H9 (cell line): ENCODE measurements around the gene JAGN1. TPM values are rescaled to one million over a fixed set of nuclear protein-coding genes. Genes with fewer than 3 reads are reported as not detected.

Source experiments
- DNase-seq: peaks from one replicate; pipeline ENCODE4 v3.0.0-alpha.2; 2017
- H2AFZ ChIP-seq: one replicate; pipeline ENCODE4 v1.6.1; 2013; ENCODE audit warnings: mild to moderate bottlenecking, low read length, control low read depth, moderate library complexity
- H2AK5ac ChIP-seq: 2 replicates; pipeline ENCODE4 v1.6.1; 2013; ENCODE audit warnings: low read length, control low read depth, mixed read lengths; ENCODE audit not compliant: insufficient read length
- H2BK120ac ChIP-seq: one replicate; pipeline ENCODE4 v1.6.1; 2013; ENCODE audit warnings: low read depth, mild to moderate bottlenecking, low read length, control low read depth, inconsistent platforms; ENCODE audit not compliant: poor library complexity, severe bottlenecking
- H2BK12ac ChIP-seq: 2 replicates; pipeline ENCODE4 v1.6.1; 2013; ENCODE audit warnings: low read length, control low read depth, mixed read lengths, low read depth; ENCODE audit not compliant: insufficient read length
- H2BK15ac ChIP-seq: 2 replicates; pipeline ENCODE4 v1.6.1; 2013; ENCODE audit warnings: low read depth, low read length, control low read depth
- H2BK20ac ChIP-seq: one replicate; pipeline ENCODE4 v1.6.1; 2013; ENCODE audit warnings: low read depth, mild to moderate bottlenecking, low read length, control low read depth, inconsistent platforms; ENCODE audit not compliant: poor library complexity, severe bottlenecking
- H2BK5ac ChIP-seq: 2 replicates; pipeline ENCODE4 v1.6.1; 2013; ENCODE audit warnings: low read length, control low read depth, mixed read lengths; ENCODE audit not compliant: insufficient read length
- H3K14ac ChIP-seq: 2 replicates; pipeline ENCODE4 v1.6.1; 2013; ENCODE audit warnings: low read length, control low read depth; ENCODE audit not compliant: insufficient read depth
- H3K18ac ChIP-seq: 2 replicates; pipeline ENCODE4 v1.6.1; 2013; ENCODE audit warnings: low read depth, mild to moderate bottlenecking, mixed read lengths, low read length, control low read depth; ENCODE audit not compliant: insufficient read length
- H3K23ac ChIP-seq: 2 replicates; pipeline ENCODE4 v1.6.1; 2013; ENCODE audit warnings: low read length, control low read depth, mixed read lengths, low read depth; ENCODE audit not compliant: insufficient read length
- H3K23me2 ChIP-seq: 2 replicates; pipeline ENCODE4 v1.6.1; 2013; ENCODE audit warnings: low read depth, mild to moderate bottlenecking, mixed read lengths, low read length, control low read depth; ENCODE audit not compliant: insufficient read length, poor library complexity, severe bottlenecking
- H3K27ac ChIP-seq: 2 replicates; pipeline ENCODE4 v1.5.1; 2013; ENCODE audit warnings: low read length, control low read depth, mixed read lengths, low read depth; ENCODE audit not compliant: insufficient read length
- H3K27me3 ChIP-seq: 2 replicates; pipeline ENCODE4 v1.6.1; 2013; ENCODE audit warnings: low read length, control low read depth, inconsistent platforms; ENCODE audit not compliant: insufficient read depth
- H3K4ac ChIP-seq: 2 replicates; pipeline ENCODE4 v1.6.1; 2013; ENCODE audit warnings: low read depth, mild to moderate bottlenecking, control low read depth, inconsistent platforms, low read length, moderate library complexity
- H3K4me1 ChIP-seq: 2 replicates; pipeline ENCODE4 v1.6.1; 2013; ENCODE audit warnings: low read length, control low read depth, inconsistent platforms; ENCODE audit not compliant: insufficient read depth
- H3K4me2 ChIP-seq: 2 replicates; pipeline ENCODE4 v1.6.1; 2013; ENCODE audit warnings: low read length, control low read depth, mixed read lengths; ENCODE audit not compliant: insufficient read length, insufficient read depth
- H3K56ac ChIP-seq: 2 replicates; pipeline ENCODE4 v1.6.1; 2013; ENCODE audit warnings: low read depth, mild to moderate bottlenecking, mixed read lengths, low read length, control low read depth; ENCODE audit not compliant: insufficient read length
- H3K79me1 ChIP-seq: 2 replicates; pipeline ENCODE4 v1.6.1; 2013; ENCODE audit warnings: low read depth, mild to moderate bottlenecking, moderate library complexity, low read length, control low read depth, inconsistent platforms; ENCODE audit not compliant: insufficient read depth, poor library complexity, severe bottlenecking
- H3K79me2 ChIP-seq: 2 replicates; pipeline ENCODE4 v1.6.1; 2013; ENCODE audit warnings: low read length, control low read depth, inconsistent platforms; ENCODE audit not compliant: insufficient read depth
- H3K9ac ChIP-seq: 2 replicates; pipeline ENCODE4 v1.6.1; 2013; ENCODE audit warnings: low read length, control low read depth, mixed read lengths; ENCODE audit not compliant: insufficient read length; ENCODE audit errors: extremely low read depth
- H3K9me3 ChIP-seq: one replicate; pipeline ENCODE4 v1.6.1; 2013; ENCODE audit warnings: low read depth, low read length, inconsistent platforms; ENCODE audit not compliant: control insufficient read depth
- H3T11ph ChIP-seq: one replicate; pipeline ENCODE4 v1.6.1; 2013; ENCODE audit warnings: mild to moderate bottlenecking, low read length, control low read depth, inconsistent platforms
- H4K20me1 ChIP-seq: one replicate; pipeline ENCODE4 v1.6.1; 2013; ENCODE audit not compliant: control insufficient read depth, insufficient read length, insufficient read depth
- H4K5ac ChIP-seq: 2 replicates; pipeline ENCODE4 v1.6.1; 2013; ENCODE audit warnings: low read depth, mild to moderate bottlenecking, mixed read lengths, low read length, control low read depth; ENCODE audit not compliant: insufficient read length
- H4K8ac ChIP-seq: replicated peaks from 2 replicates; pipeline ENCODE4 v1.6.1; 2013; ENCODE audit warnings: low read length, control low read depth, mixed read lengths, low read depth; ENCODE audit not compliant: insufficient read length
- H4K91ac ChIP-seq: 2 replicates; pipeline ENCODE4 v1.6.1; 2013; ENCODE audit warnings: low read depth, mild to moderate bottlenecking, moderate library complexity, mixed read lengths, low read length, control low read depth; ENCODE audit not compliant: insufficient read length
- H3K27ac Mint-ChIP-seq, 3 experiments: 2 replicates in 2 of 3; 3 replicates in 1 of 3; pipeline ENCODE4 v1.8.0; 2020 to 2021; ENCODE audit warnings: mixed read lengths in 3 of 3, mild to moderate bottlenecking in 1 of 3, moderate library complexity in 1 of 3
- H3K27me3 Mint-ChIP-seq: 2 replicates; pipeline ENCODE4 v1.8.0; 2021; ENCODE audit warnings: low read depth, mild to moderate bottlenecking, moderate library complexity, mixed read lengths
- H3K36me3 Mint-ChIP-seq, 3 experiments: 2 replicates in 2 of 3; 3 replicates in 1 of 3; pipeline ENCODE4 v1.8.0; 2020 to 2021; ENCODE audit warnings: low read depth in 3 of 3, mixed read lengths in 3 of 3; ENCODE audit not compliant: insufficient read depth in 1 of 3
- H3K4me1 Mint-ChIP-seq, 2 experiments: 2 replicates each; pipeline ENCODE4 v1.8.0; 2020; ENCODE audit warnings: mixed read lengths in 2 of 2
- H3K4me3 Mint-ChIP-seq, 2 experiments: 2 replicates in 1 of 2; 3 replicates in 1 of 2; pipeline ENCODE4 v1.8.0; 2020 to 2021; ENCODE audit warnings: mild to moderate bottlenecking in 2 of 2, mixed read lengths in 2 of 2, moderate library complexity in 1 of 2
- H3K9me3 Mint-ChIP-seq, 2 experiments: 2 replicates in 1 of 2; 3 replicates in 1 of 2; pipeline ENCODE4 v1.8.0; 2020; ENCODE audit warnings: mild to moderate bottlenecking in 2 of 2, mixed read lengths in 2 of 2, moderate library complexity in 1 of 2
- CTCF ChIP-seq: fragments of 200-600 bp; sonication (generic); conservative IDR thresholded peaks from 3 replicates; pipeline ENCODE4 v1.8.0; 2021; ENCODE audit warnings: antibody characterized with exemption, mild to moderate bottlenecking
- WGBS: extraction: QIAGEN DNeasy Blood & Tissue Kit; methylation state at CpG from one replicate; pipeline ENCODE4 v1.1.7; 2013; ENCODE audit warnings: missing lambda C conversion rate, low lambda C conversion rate, mixed read lengths; ENCODE audit not compliant: insufficient read length; ENCODE audit errors: extremely low coverage; 5-methylcytosine and 5-hydroxymethylcytosine counted together
- total RNA-seq: library from RNA; stranded (reverse); gene quantifications from 2 replicates; pipeline ENCODE4 v1.2.1, GENCODE V29; 2021

JAGN1 gene
- total RNA-seq, 1 experiment from 2014 or later: 33.5 TPM

- H4K20me1 ChIP-seq: no peaks in the 10 kb centered on the region
- H3K36me3 Mint-ChIP-seq: peaks cover 2 to 37% (median 13%) of the 10 kb centered on the region in 3 experiments; a peak in 6 of 7 replicates
- no peak overlapping the region for H3K23ac ChIP-seq
- H2AFZ ChIP-seq: no peak overlapping the region
- no peaks in the 10 kb centered on the region for H3K9me3 ChIP-seq
- no peak overlapping the region for H4K8ac ChIP-seq
- no peaks in the 10 kb centered on the region for H3K4me1 ChIP-seq
- peaks cover 0 to 2% of the 10 kb centered on the region in 2 experiments; a peak in 2 of 5 replicates for H3K9me3 Mint-ChIP-seq
- no peak overlapping the region for H3K14ac ChIP-seq
- no peak overlapping the region; a peak in 1 of 5 replicates for H3K4me3 Mint-ChIP-seq
- no peaks in the 10 kb centered on the region for H3K27me3 ChIP-seq
- H3K79me1 ChIP-seq: no peaks in the 10 kb centered on the region
- no peak overlapping the region for H3K56ac ChIP-seq
- 0 out of 4 replicates have a peak, but pooled peaks cover 0 to 6% of the 10 kb centered on the region in 2 experiments for H3K4me1 Mint-ChIP-seq
- no peak overlapping the region for H2BK15ac ChIP-seq
- H3K18ac ChIP-seq: no peak overlapping the region
- no peak overlapping the region for H2BK120ac ChIP-seq
- no peak overlapping the region for H3T11ph ChIP-seq
- no peaks in the 10 kb centered on the region for H3K79me2 ChIP-seq
- no peak overlapping the region for H4K5ac ChIP-seq
- H2BK20ac ChIP-seq: no peak overlapping the region
- peaks cover 11% of the 10 kb centered on the region for H3K23me2 ChIP-seq
- H3K27me3 Mint-ChIP-seq: peaks cover 7% of the 10 kb centered on the region
- TF ChIP-seq CTCF: no peak
- H2BK5ac ChIP-seq: no peak overlapping the region
- peak overlapping the region in 1 of 3 experiments; percentile 34; a peak in 1 of 7 replicates for H3K27ac Mint-ChIP-seq
- WGBS: no CpG with 5 or more reads among the region's 4 CpGs
- no peak overlapping the region for H3K27ac ChIP-seq
- H3K9ac ChIP-seq: no peak overlapping the region
- no peak overlapping the region for H3K4me2 ChIP-seq
- no peak for DNase-seq
- no peak overlapping the region for H3K4ac ChIP-seq
- H4K91ac ChIP-seq: no peak overlapping the region
- no peak overlapping the region for H2BK12ac ChIP-seq
- H2AK5ac ChIP-seq: no peak overlapping the region
These were observed 51.8 kb downstream of the JAGN1 start for GRCh38 chr3:9942164-9942563.
